ENCODE data around the gene TNNC2. TPM values are rescaled to one million over a fixed set of nuclear protein-coding genes. Genes with fewer than 3 reads are reported as not detected.

TNNC2 gene
- total and polyA plus RNA-seq, 2 of the 8 experiments (the other 6 are each of a cell fraction or from before 2014, with no cell fraction given), result 5.7 to 7.6 TPM

DNA sequence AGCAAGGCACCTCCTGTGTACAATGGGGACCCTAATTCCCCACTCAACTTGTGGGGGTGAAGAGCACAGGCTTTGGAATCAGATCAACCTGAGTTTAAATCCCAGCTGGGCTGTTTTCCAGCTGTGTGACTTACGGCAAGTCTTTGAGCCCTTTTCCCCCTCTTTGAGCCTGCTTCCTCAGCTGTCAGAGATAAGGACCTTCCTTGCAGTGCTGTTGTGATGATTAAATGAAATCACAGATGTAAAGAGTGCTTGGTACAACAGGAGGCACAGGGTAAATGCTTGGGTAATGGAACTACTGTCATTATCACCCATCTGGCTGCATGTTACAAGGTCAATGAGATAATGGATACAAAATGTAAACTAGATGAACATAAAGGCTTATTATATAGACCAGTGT is 9.7 kb upstream of the TNNC2 start:
- Histone ChIP-seq H3K27ac (ENCODE audit: low read depth, low read length) (no peak overlapping the region), H3K4ac (replicated peaks; ENCODE audit: insufficient read length, low read depth, low read length) (no peak overlapping the region), H2BK120ac (replicated peaks; ENCODE audit: low read depth, low read length) (no peak overlapping the region), H3K4me2 (ENCODE audit: insufficient read depth in 1 of 2, low read depth in 2 of 2, low read length in 2 of 2) (no peak overlapping the region), H2BK5ac (ENCODE audit: low read depth, low read length) (no peak overlapping the region), H3K79me2 (ENCODE audit: control insufficient read depth in 1 of 2, insufficient read depth in 2 of 2, low read length in 2 of 2) (peaks cover 0 to 11% of the 10 kb centered on the region in 2 experiments; a peak in 1 of 4 replicates), H3K23ac (ENCODE audit: insufficient read length) (no peak overlapping the region), H3K14ac (ENCODE audit: insufficient read length) (no peak overlapping the region), H3K27me3 (replicated peaks in 1 of 4; ENCODE audit: control insufficient read depth in 3 of 4, extremely low read depth in 1 of 4, insufficient read depth in 3 of 4, low read length in 3 of 4) (no peaks in the 10 kb centered on the region), H3K18ac (ENCODE audit: extremely low read depth, low read length) (no peak overlapping the region), H3K79me1 (ENCODE audit: low read depth, low read length) (peaks cover 9% of the 10 kb centered on the region), H3K9ac (replicated peaks in 1 of 4; ENCODE audit: extremely low read depth in 1 of 4, low read depth in 3 of 4, low read length in 3 of 4) (no peak overlapping the region; a peak in 1 of 7 replicates), H2AK5ac (ENCODE audit: low read depth, low read length) (no peak overlapping the region), H3K56ac (replicated peaks; ENCODE audit: insufficient read length, low read depth, low read length) (no peak overlapping the region), H2BK15ac (ENCODE audit: low read length) (no peak overlapping the region), H4K5ac (ENCODE audit: insufficient read length, low read depth, low read length) (no peak overlapping the region), H4K91ac (replicated peaks; ENCODE audit: insufficient read length, low read length) (no peak overlapping the region), H4K20me1 (replicated peaks in 1 of 2; ENCODE audit: control insufficient read depth in 1 of 2, insufficient read depth in 2 of 2, low read length in 2 of 2) (peaks cover 0 to 4% of the 10 kb centered on the region in 2 experiments), H3K4me1 (replicated peaks in 1 of 4; ENCODE audit: control insufficient read depth in 3 of 4, insufficient read depth in 4 of 4, low read length in 3 of 4) (peaks cover 0 to 17% (median 8%) of the 10 kb centered on the region in 4 experiments; a peak in 6 of 7 replicates), H4K8ac (ENCODE audit: extremely low read depth, insufficient read depth, low read length) (no peak overlapping the region), H3K23me2 (ENCODE audit: low read depth, low read length) (peaks cover 8% of the 10 kb centered on the region; the same call in 1 of the 2 replicates), H2BK20ac (ENCODE audit: low read length) (no peak overlapping the region), H2BK12ac (ENCODE audit: low read depth, low read length) (no peak overlapping the region), H2AFZ (ENCODE audit: low read length) (no peak overlapping the region), H3K9me3 (ENCODE audit: insufficient read depth in 2 of 2, low read depth in 1 of 2, low read length in 1 of 2) (no peaks in the 10 kb centered on the region), H3K4me3 (ENCODE audit: extremely low read depth in 1 of 4, insufficient read depth in 2 of 4, low read depth in 3 of 4, low read length in 4 of 4) (no peak overlapping the region), H3K36me3 (ENCODE audit: control insufficient read depth in 2 of 4, insufficient read depth in 4 of 4, low read length in 3 of 4) (peaks cover 0 to 12% (median 4%) of the 10 kb centered on the region in 4 experiments; a peak in 4 of 8 replicates)
- DNase-seq (ENCODE audit: low read depth in 1 of 2, low spot score in 2 of 2), result no peak
- FAIRE-seq, result no peak
- CTCF ChIA-PET (ENCODE audit: partially characterized antibody), result interaction anchor here (0.7 to 1.9 kb wide), 4 partner anchors 8 to 74 kb away, joined by 3 to 4 read pairs (median 3); no protein-coding TSS in a partner anchor
- POLR2A ChIA-PET (ENCODE audit: partially characterized antibody), result interaction anchor here (1.0 to 13.8 kb wide), 5 partner anchors 8 to 23 kb away, joined by 4 to 178 read pairs (median 36); partner anchors contain the start of genes ACOT8, UBE2C and ZSWIM3
- TF ChIP-seq SUZ12 (IDR thresholded peaks at IDR 0.05; ENCODE audit: low read length) (no peak), CTBP2 (IDR thresholded peaks at IDR 0.05; ENCODE audit: borderline replicate concordance, insufficient read depth, insufficient read length, low read length) (no peak), BACH1 (IDR thresholded peaks at IDR 0.05; ENCODE audit: low read length) (no peak)
- 100% methylated on average over 1 of the region's 1 CpG; no CpG with 5 or more reads in 1 of the 2 experiments for WGBS, 2 experiments (ENCODE audit: extremely low coverage in 1 of 2, insufficient coverage in 1 of 2, insufficient read length in 1 of 2, insufficient replicate concordance in 2 of 2, low coverage in 1 of 2, low lambda C conversion rate in 2 of 2, missing lambda C conversion rate in 1 of 2)

Measured in H1 (cell line).